ENCODE measurements around the gene DCAF6.

The DCAF6 gene

DNA sequence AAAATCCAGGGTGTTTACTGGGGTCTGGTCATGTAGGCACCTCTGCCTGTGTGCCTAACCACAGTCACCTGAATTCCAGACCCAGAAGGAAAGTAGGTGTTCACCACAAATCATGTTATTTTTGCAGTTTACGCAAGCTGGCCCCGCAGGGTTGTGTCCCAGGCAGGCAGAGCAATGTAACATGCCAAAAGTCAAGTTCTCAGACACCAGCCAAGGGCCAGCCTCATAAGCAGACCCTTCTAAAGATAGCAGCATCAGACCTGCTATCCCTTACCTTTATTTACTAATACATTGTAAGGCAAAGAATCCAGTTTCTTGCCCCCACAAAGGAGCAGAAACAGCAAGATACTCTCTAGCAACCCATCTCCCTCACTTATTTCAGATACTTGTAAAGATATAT, 117.2 kb downstream of the DCAF6 start:
- TF ChIP-seq GATA3 (IDR thresholded peaks at IDR 0.05; ENCODE audit: low read depth, low read length) (no peak), GATA2 (IDR thresholded peaks at IDR 0.05; ENCODE audit: low read depth, low read length) (no peak)

DNA sequence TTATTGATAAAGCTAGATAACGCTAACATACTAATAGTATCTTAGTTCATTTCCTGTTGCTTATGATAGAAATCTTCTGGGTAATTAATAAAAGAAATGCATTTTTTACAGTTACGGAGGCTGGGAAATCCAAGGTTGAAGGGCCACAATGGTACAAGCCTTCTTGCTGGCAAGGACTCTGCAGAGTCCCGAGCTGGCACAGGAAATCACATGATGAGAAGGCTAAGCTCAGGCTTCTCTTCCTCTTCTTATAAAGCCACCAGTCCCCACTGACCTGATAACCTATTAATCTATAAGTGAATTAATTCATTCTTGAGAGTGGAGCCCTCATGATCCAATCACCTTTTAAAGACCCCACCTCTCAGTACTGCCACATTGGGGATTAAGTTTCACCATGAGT, 117.6 kb downstream of the DCAF6 start:
- TF ChIP-seq GATA2 (IDR thresholded peaks at IDR 0.05; ENCODE audit: low read depth, low read length) (no peak), GATA3 (IDR thresholded peaks at IDR 0.05; ENCODE audit: low read depth, low read length) (no peak)

DNA sequence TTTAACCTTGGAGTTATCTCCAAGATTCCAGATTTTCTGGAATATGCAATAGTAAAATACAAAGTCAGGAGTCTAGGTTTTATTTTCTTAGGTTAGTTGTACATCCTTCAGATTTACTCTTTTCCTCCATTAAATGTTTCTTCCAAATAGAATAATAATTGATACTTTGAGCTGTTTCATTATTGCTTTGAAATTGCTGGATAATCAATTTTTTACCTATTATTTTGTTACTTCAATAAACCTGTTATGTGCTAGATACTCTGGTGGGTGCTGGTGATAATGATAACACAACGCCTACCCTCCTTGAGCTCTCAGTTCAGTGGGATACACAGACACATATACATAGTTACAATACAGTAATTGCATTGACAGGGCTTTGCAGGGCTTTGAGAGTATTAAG, 120.9 kb downstream of the DCAF6 start:
- no peak for TF ChIP-seq GATA3 (IDR thresholded peaks at IDR 0.05; ENCODE audit: low read depth, low read length)
- TF ChIP-seq GATA2 (IDR thresholded peaks at IDR 0.05; ENCODE audit: low read depth, low read length) = no peak

DNA sequence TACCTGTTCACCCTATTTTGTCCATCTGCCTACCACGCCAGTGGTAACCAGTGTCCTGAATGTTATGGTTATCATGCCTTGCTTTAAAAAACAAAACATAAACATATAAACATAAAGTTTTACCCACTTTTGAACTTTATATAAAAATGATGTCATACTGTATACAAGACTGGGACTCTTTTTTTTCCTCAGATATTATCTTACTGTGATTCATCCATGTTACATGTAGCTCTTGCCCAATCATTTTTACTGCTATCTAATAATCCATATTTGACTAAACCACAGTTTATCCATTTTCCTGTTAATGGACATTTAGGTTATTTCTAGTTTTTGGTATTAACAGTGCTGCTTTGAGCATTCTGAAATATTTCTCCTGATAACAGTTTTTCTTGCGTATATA, 121.4 kb downstream of the DCAF6 start:
- TF ChIP-seq GATA2 (IDR thresholded peaks at IDR 0.05; ENCODE audit: low read depth, low read length) = no peak
- TF ChIP-seq GATA3 (IDR thresholded peaks at IDR 0.05; ENCODE audit: low read depth, low read length) = no peak

DNA sequence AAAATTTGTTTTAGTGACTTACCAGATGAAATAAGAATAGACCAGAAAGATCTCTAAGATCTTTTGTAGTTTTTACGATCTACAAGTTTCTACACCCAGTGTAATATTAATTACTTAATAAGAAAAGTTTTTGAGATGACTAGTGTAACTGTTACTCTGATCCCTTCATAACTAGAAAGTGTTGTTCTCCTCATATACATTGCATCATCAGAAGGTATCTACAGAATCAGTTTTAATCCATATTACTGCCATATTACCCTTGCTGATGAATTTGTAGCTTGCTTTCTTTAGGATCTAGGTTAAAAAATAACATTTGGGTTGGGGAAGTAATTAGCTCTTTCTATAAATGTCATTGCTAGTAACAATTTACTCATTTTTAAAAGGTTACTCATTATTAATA, 127.7 kb downstream of the DCAF6 start:
- TF ChIP-seq GATA3 (IDR thresholded peaks at IDR 0.05; ENCODE audit: low read depth, low read length) (no peak), GATA2 (IDR thresholded peaks at IDR 0.05; ENCODE audit: low read depth, low read length) (no peak)

DNA sequence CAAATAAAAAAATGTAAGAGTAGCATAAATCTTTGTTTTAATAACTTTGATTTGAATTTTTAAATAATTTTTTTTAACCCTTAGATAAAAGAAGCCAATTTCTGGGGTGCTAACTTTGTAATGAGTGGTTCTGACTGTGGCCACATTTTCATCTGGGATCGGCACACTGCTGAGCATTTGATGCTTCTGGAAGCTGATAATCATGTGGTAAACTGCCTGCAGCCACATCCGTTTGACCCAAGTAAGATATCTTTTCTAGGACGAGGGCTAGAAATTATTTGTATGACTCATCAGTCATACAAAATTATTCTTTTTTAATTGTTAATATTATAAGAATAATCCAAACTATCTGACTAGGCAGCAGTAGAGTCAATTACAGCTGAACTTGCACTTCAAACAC, 129.0 kb downstream of the DCAF6 start:
- no peak for TF ChIP-seq GATA3 (IDR thresholded peaks at IDR 0.05; ENCODE audit: low read depth, low read length)
- no peak for TF ChIP-seq GATA2 (IDR thresholded peaks at IDR 0.05; ENCODE audit: low read depth, low read length)

DNA sequence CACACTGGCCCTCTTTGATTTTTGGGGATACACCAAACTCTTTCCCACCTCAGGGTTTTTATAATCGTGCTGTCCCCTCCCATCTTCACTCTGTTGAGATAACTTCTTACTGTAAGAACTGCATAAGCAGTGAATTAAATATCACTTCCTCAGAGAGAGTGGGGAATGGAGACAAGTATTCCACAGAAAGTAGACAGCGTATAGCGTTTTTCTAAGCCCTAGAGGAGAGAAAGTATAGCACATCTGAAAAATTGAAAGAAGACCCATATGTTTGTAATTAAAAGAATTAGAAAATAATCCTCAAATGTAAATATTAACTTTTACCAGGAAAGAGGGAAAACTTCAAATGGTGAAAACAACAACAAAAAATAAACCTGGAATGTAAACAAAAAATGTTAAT, 132.9 kb downstream of the DCAF6 start:
- TF ChIP-seq GATA2 (IDR thresholded peaks at IDR 0.05; ENCODE audit: low read depth, low read length) (no peak), GATA3 (IDR thresholded peaks at IDR 0.05; ENCODE audit: low read depth, low read length) (no peak)

DNA sequence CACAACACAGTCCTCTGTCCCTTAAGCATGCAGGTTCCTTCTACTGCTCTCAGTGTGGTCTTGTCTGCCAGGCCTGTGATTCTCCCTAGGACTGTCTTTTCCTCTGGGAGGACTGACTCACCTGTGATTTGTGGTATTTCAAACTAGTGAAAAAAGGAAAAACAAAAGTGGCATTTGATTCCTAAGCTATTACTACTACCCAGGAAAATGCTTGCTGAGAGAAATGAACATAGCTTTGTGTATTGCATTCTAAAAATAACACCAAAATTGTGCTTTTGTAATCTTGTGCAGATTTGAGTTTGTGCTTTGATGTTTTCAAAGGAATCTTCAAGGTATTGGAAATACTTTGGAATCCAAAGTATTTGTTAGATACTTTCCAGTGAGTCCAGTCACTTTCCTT, 143.3 kb downstream of the DCAF6 start:
- TF ChIP-seq GATA2 (IDR thresholded peaks at IDR 0.05; ENCODE audit: low read depth, low read length) (no peak), GATA3 (IDR thresholded peaks at IDR 0.05; ENCODE audit: low read depth, low read length) (no peak)

DNA sequence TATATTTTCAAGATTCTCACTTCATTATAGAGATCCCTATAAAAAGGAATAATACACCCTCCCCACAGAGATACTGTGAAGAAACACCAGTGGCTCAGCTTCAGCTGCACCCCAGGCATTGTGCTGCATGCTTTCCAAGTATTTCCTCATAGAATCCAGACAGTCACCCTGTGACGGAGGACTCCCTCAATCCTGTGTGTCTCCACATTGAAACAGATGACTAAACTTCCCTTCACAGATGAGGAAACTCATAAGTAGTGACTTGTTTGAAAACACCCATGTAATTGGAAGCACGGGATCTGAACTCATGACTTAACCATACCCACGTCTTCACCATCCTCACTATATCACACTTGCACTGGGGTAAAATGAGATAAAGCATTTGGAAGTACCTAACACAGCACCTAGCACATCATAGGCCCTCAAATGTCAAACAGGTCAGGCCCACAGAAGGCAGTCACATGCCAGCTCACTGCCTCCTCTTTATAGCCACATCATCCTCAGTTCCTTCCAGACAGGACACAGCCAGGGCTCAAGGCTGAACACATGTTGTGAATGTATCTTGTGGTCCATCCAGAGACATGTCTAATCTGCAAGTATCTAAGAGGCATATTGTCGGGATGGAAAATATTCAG, 145.0 kb downstream of the DCAF6 start:
- TF ChIP-seq GATA2 (IDR thresholded peaks at IDR 0.05; ENCODE audit: low read depth, low read length) = no peak
- TF ChIP-seq GATA3 (IDR thresholded peaks at IDR 0.05; ENCODE audit: low read depth, low read length) = no peak

DNA sequence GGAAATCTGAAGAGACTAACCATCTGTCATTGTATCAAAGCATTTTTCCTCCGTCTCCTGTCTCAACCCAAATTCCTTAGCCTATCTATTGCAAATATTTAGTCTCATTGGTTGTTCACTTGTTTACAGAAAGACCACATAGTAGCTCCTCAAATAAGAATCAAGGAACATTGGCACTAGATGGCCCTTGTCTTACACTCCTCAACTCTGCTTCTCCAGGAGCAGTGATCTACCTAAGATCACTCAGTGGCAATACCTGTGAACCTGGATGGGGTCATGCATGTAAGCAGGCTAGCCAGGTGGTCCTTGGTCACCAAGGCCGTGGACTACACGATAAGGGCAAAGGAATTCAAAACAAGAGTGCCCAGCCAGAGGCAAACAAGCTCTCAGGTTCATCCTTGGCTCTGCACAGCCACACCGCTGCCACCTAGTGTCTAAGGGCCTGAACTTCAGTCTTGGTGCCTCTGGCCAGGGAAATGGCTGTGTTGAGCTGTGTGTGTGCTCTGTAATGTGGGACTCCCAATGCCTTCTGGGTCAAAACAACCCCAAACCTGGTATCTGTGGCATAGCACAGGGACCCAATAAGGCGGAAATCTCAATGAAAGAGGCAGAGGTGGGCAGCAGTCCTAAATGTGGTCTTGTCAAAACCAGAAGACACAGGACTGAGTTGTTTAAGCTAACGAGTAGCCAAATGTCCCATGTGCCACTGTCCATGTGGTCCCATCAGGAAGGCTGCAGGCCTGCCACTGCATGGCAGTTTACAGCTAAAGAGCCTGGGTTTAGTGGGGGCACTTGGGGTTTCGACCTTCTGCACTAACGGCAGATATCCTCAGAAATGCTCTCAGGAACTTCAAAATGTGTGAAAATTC, 145.8 kb downstream of the DCAF6 start:
- no peak for TF ChIP-seq GATA2 (IDR thresholded peaks at IDR 0.05; ENCODE audit: low read depth, low read length)
- no peak for TF ChIP-seq GATA3 (IDR thresholded peaks at IDR 0.05; ENCODE audit: low read depth, low read length)

DNA sequence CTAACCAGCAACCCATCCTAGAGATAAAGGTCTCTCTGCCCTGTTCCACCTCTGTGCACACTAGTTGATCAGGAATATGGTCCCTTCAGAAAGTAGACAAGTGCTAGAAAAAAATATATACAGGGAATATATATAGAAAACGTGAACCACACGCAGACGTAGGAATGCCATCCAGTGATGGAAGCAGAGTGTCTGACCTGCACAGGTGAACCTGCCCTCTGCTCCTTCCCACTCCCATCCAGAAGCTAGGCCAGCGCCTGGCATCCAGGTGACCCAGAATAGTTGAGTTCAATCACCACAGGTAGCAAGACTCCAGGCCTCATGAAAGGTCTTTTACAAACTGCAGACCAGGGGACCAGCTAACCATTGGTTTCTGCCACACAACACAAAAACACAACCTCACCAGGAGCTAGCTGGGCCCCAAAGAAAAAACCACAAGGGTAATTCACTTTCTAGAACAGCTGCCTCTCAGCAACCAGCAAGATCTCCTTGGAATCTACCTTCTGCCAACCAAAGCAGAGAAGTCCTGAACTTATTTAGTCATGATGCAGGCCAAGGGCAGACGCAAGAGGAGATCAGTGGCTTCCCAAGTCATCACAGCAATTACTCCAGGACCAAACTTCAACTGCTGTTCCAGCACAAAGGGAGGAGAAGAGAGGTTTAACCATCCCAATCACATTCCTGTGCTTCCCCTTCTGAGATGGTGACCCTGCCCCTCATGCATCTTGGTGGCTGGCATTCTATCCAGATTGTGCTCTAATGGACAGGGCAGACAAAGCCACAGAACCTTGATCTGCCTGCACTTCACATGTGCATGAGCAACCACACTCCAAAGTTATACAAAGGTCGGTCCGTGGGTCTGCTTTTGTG, 147.2 kb downstream of the DCAF6 start:
- TF ChIP-seq GATA2 (IDR thresholded peaks at IDR 0.05; ENCODE audit: low read depth, low read length) = no peak
- TF ChIP-seq GATA3 (IDR thresholded peaks at IDR 0.05; ENCODE audit: low read depth, low read length) = no peak

DNA sequence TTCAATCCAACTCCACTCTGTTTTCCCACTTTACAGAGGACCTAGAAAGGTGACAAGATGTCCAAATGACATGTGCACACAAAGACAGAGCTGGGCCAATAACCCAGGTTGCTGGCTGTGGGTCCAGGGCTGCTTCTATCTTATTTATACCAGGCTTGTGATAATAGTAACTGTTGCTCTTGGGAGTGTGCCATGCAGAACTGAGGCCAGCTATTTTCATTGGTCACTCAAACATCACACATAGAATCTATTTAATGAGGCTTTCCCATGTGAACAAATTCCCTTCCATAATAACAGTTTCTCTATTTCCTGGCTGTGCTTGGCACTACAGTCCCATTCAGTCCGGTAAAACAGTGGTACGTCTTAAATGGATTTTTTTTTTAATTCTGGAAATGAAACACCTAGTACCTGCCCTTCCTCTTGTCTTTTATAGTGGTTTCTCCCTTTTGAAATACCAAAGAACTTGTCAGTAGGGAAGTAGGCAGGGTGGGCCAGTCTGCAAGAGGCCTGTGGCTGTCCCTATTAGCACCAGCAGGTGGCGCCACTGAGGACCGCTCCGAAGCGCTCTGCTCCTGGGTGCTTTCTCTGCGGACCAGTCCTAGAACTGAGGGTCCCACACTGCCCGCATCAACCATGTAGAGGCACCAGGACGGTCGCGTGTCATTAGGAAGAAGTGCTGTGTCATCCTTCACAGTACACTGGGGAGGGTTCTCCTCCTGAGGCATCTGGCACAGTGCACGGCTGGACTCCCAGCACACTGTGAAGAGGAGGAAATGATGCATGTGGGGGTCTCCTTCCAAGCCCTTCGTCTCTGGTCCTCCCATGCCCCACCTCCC, 148.1 kb downstream of the DCAF6 start:
- no peak for TF ChIP-seq GATA2 (IDR thresholded peaks at IDR 0.05; ENCODE audit: low read depth, low read length)
- TF ChIP-seq GATA3 (IDR thresholded peaks at IDR 0.05; ENCODE audit: low read depth, low read length) = no peak

DNA sequence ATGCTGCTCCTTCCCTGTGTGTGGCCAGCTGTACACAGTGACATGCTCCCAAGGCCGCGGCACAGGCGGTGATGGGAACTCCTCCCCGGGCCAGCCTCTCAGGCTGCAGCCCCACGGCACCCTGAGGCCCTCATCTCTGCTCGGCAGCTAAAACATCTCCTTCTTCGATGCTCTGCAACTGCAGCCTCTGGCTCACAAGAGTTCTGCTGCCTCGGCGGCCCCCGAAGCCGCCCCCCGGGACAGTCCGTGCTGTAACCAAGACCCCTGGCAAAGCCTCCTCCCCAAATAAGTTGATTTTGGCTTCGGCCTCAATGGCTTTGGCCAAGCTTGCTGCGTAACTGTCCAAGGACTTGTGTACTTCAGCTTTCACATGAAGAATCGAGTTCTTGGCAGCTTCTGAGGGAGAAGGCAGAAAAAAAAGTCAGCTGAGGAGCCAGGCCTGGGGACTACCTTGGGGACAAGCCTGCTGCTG, 149.0 kb downstream of the DCAF6 start:
- TF ChIP-seq GATA2 (IDR thresholded peaks at IDR 0.05; ENCODE audit: low read depth, low read length) (no peak), GATA3 (IDR thresholded peaks at IDR 0.05; ENCODE audit: low read depth, low read length) (no peak)
